SIG-M5 (cell line): ENCODE results near the gene WNT7B.

ENCODE experiments used
- DNase-seq: peaks from one replicate; lab custom pipeline; 2025; lab: John Stamatoyannopoulos, UW

Gene WNT7B

GRCh38 chr22:45995405-45996101 is 18.6 kb upstream of the WNT7B start:
- DNase-seq = no peak

- no peak for DNase-seq
These were observed 17.8 kb upstream of the WNT7B start for GRCh38 chr22:45994491-45995404.

GRCh38 chr22:45993841-45994240 is 16.9 kb upstream of the WNT7B start:
- DNase-seq = no peak

- no peak for DNase-seq
These were observed 16.3 kb upstream of the WNT7B start for GRCh38 chr22:45993143-45993692.

- DNase-seq = no peak
These were observed 15.8 kb upstream of the WNT7B start for GRCh38 chr22:45992737-45993136.

GRCh38 chr22:45991098-45991497 is 14.1 kb upstream of the WNT7B start:
- DNase-seq = no peak

- no peak for DNase-seq
These were observed 10.3 kb upstream of the WNT7B start for GRCh38 chr22:45987136-45987861.

GRCh38 chr22:45984316-45984916 is 7.5 kb upstream of the WNT7B start:
- DNase-seq = no peak

GRCh38 chr22:45983797-45984196 is 6.8 kb upstream of the WNT7B start:
- no peak for DNase-seq

- DNase-seq = no peak
These were observed 3.8 kb upstream of the WNT7B start for GRCh38 chr22:45980761-45981160.

- no peak for DNase-seq
These were observed 3.3 kb upstream of the WNT7B start for GRCh38 chr22:45980268-45980570.

GRCh38 chr22:45978275-45978713 is 1.3 kb upstream of the WNT7B start:
- DNase-seq = no peak

GRCh38 chr22:45977551-45978274 is 751 bp upstream of the WNT7B start:
- no peak for DNase-seq

- no peak for DNase-seq
These were observed 534 bp downstream of the WNT7B start for GRCh38 chr22:45976254-45977002.

- DNase-seq = no peak
These were observed 1.5 kb downstream of the WNT7B start for GRCh38 chr22:45975164-45976161.

- DNase-seq = no peak
These were observed 2.5 kb downstream of the WNT7B start for GRCh38 chr22:45974498-45974897.

- no peak for DNase-seq
These were observed 4.1 kb downstream of the WNT7B start for GRCh38 chr22:45972889-45973253.

- no peak for DNase-seq
These were observed 4.7 kb downstream of the WNT7B start for GRCh38 chr22:45972091-45972888.
